NAMALWA (cell line): ENCODE data around the gene NXPH3.
"Not testable (repeated sequence)": the region's sequence is repeated elsewhere in the genome, so short reads cannot be mapped to it uniquely, and the experiment has no call there.

Source experiments
- DNase-seq: peaks from one replicate; pipeline ENCODE4 v3.0.0-alpha.2; 2015; ENCODE audit warnings: low spot score

NXPH3 gene

GRCh38 chr17:49575679-49576087 is at the start of gene NXPH3:
Gene NXPH3, plus strand, starts transcription at chr17:49575871. Its CDS starts 349 bp downstream, at chr17:49576220.
- no peak for DNase-seq

- DNase-seq, result no peak
These were observed 47.6 kb upstream of the NXPH3 start for GRCh38 chr17:49527927-49528651.

- DNase-seq, result no peak
These were observed 46.7 kb upstream of the NXPH3 start for GRCh38 chr17:49528966-49529365.

- no peak for DNase-seq
These were observed 45.6 kb upstream of the NXPH3 start for GRCh38 chr17:49530118-49530517.

GRCh38 chr17:49543860-49544259 is 31.8 kb upstream of the NXPH3 start:
- DNase-seq, result no peak

- DNase-seq, result no peak
These were observed 30.5 kb upstream of the NXPH3 start for GRCh38 chr17:49545007-49545660.

- no peak for DNase-seq
These were observed 29.7 kb upstream of the NXPH3 start for GRCh38 chr17:49545806-49546545.

GRCh38 chr17:49546546-49547535 is 28.8 kb upstream of the NXPH3 start:
- DNase-seq, result no peak

GRCh38 chr17:49547566-49547965 is 28.1 kb upstream of the NXPH3 start:
- DNase-seq, result no peak

- no peak for DNase-seq
These were observed 27.6 kb upstream of the NXPH3 start for GRCh38 chr17:49548051-49548505.

- DNase-seq, result no peak
These were observed 27.0 kb upstream of the NXPH3 start for GRCh38 chr17:49548506-49549310.

GRCh38 chr17:49549311-49549605 is 26.4 kb upstream of the NXPH3 start:
- DNase-seq, result no peak

GRCh38 chr17:49549691-49550678 is 25.7 kb upstream of the NXPH3 start:
- DNase-seq, result no peak

- not testable (repeated sequence) for DNase-seq
These were observed 24.9 kb upstream of the NXPH3 start for GRCh38 chr17:49550764-49551163.

- no peak for DNase-seq
These were observed 24.2 kb upstream of the NXPH3 start for GRCh38 chr17:49551221-49552069.

- DNase-seq, result no peak
These were observed 23.5 kb upstream of the NXPH3 start for GRCh38 chr17:49552070-49552751.

GRCh38 chr17:49553676-49554335 is 21.9 kb upstream of the NXPH3 start:
- no peak for DNase-seq
